GM18517 (cell line): ENCODE data around the gene VIP.

ENCODE experiments used
- ATAC-seq: cut with Tn5 transposase; IDR thresholded peaks from one replicate; pipeline ENCODE4 v1.9.1; 2021; ENCODE audit warnings: mild to moderate bottlenecking, moderate library complexity; ENCODE audit not compliant: unreplicated experiment

VIP gene

GRCh38 chr6:152776833-152777232 is 26.2 kb downstream of the VIP start:
- ATAC-seq = no peak

GRCh38 chr6:152783217-152783878 is 32.8 kb downstream of the VIP start:
- ATAC-seq = no peak

GRCh38 chr6:152794696-152795095 is 44.1 kb downstream of the VIP start:
- no peak for ATAC-seq

GRCh38 chr6:152804150-152804549 is 53.6 kb downstream of the VIP start:
- no peak for ATAC-seq
